Spleen (tissue), 7 donors: ENCODE data around the gene PHF10.

Source experiments
- POLR2A ChIP-seq, 3 donors: fragments of 450-650 bp; IDR thresholded peaks; one replicate each; pipeline ENCODE4 v1.5.1; 2017; ENCODE audit warnings: antibody characterized with exemption in 3 of 3, mild to moderate bottlenecking in 1 of 3
- TF ChIP-seq, protein P1 (sequence below), 11 experiments: fragments of 200-600 bp in 7 of 11; fragments of 450-650 bp in 4 of 11; sonication (generic) in 4 of 11; IDR thresholded peaks in 8 of 11; conservative IDR thresholded peaks in 3 of 11; 1 replicate in 7 of 11; 2 replicates in 4 of 11; pipeline versions ENCODE4 v1.4.0 to v1.8.0; 2016 to 2021; ENCODE audit warnings: antibody characterized with exemption in 11 of 11, inconsistent platforms in 4 of 11, mild to moderate bottlenecking in 1 of 11
- donor health status: DM: no; HTN: no; CAD: no; lungs with moderate emphysema.
- donor health status: DM: no; HTN: no; CAD: no.
- donor health status: DM: no; HTN: no; CAD: no.

DNA sequence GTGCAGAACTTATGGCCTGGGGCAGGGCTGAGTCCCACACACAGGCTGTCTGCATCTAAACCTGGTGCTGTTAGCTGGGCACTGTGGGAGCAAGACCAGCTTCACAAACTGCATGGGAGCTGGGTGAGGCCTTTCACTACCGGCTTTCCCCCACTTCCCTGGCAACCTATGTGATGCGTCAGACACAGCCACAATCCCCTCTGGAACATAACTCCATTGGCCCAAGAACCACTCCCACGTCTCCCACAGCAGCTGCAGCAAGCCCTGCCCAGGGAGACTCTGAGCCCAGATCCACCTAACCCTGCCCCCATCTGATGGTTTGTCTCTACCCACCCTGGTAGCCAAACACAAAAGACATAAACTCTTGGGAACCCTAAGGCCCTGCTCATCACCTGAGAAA is 31.8 kb downstream of the PHF10 start:
- TF ChIP-seq, protein P1, sequence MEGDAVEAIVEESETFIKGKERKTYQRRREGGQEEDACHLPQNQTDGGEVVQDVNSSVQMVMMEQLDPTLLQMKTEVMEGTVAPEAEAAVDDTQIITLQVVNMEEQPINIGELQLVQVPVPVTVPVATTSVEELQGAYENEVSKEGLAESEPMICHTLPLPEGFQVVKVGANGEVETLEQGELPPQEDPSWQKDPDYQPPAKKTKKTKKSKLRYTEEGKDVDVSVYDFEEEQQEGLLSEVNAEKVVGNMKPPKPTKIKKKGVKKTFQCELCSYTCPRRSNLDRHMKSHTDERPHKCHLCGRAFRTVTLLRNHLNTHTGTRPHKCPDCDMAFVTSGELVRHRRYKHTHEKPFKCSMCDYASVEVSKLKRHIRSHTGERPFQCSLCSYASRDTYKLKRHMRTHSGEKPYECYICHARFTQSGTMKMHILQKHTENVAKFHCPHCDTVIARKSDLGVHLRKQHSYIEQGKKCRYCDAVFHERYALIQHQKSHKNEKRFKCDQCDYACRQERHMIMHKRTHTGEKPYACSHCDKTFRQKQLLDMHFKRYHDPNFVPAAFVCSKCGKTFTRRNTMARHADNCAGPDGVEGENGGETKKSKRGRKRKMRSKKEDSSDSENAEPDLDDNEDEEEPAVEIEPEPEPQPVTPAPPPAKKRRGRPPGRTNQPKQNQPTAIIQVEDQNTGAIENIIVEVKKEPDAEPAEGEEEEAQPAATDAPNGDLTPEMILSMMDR (IDR thresholded peaks at IDR 0.05 in 8 of 11, conservative IDR thresholded peaks at IDR 0.05 in 3 of 11): no peak
- TF ChIP-seq POLR2A (IDR thresholded peaks at IDR 0.05): no peak
